Ishikawa (cell line): Measurements from ENCODE around the gene SMIM22.

ENCODE experiments used
- CREB1 ChIP-seq: IDR thresholded peaks from 2 replicates; pipeline ENCODE4 v1.6.1; 2012; ENCODE audit warnings: low read depth
- EGR1 ChIP-seq: IDR thresholded peaks from 2 replicates; pipeline ENCODE4 v1.6.1; 2012
- EP300 ChIP-seq: IDR thresholded peaks from 2 replicates; pipeline ENCODE4 v1.6.1; 2012; ENCODE audit warnings: borderline replicate concordance
- FOXM1 ChIP-seq: IDR thresholded peaks from 2 replicates; pipeline ENCODE4 v1.6.1; 2012; ENCODE audit warnings: low read depth, borderline replicate concordance
- NFIC ChIP-seq: IDR thresholded peaks from 2 replicates; pipeline ENCODE4 v1.6.1; 2012
- RAD21 ChIP-seq: IDR thresholded peaks from 2 replicates; pipeline ENCODE4 v1.6.1; 2012; ENCODE audit warnings: low read depth
- TAF1 ChIP-seq: IDR thresholded peaks from 2 replicates; pipeline ENCODE4 v1.6.1; 2012; ENCODE audit warnings: low read depth, mild to moderate bottlenecking
- YY1 ChIP-seq: IDR thresholded peaks from 2 replicates; pipeline ENCODE4 v1.6.1; 2012; ENCODE audit warnings: low read depth
- ZBTB7A ChIP-seq: IDR thresholded peaks from 2 replicates; pipeline ENCODE4 v1.6.1; 2012; ENCODE audit warnings: low read depth
- TF ChIP-seq, protein P1 (sequence below): IDR thresholded peaks from 2 replicates; pipeline ENCODE4 v1.6.1; 2012
- TF ChIP-seq, protein P2 (sequence below): IDR thresholded peaks from 2 replicates; pipeline ENCODE4 v1.6.1; 2012; ENCODE audit warnings: low read depth, mild to moderate bottlenecking

DNA sequence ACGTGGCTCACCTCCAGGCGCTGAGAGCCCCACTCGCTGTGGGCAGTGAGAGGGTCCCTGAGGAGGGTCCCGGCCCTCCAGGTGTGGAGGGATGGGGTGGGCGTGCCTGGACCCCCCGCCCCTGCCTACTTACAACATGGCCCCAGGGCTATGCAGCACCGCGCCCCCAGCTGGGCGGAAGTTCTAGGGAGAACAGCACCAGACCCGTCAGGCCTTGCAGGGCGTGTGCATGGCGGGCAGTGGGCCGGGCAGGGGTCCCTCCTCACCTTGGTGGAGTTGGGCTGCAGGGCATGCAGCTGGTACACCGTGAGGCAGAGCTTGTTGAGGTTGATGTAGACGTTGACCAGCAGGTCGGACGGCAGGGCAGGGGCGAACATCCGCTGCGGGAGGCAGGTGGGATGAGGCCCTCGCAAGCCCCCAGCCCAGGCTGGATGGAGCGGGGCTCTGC, 2.7 kb downstream of the SMIM22 start:
- no peak for TF ChIP-seq RAD21
- TF ChIP-seq, protein P1, sequence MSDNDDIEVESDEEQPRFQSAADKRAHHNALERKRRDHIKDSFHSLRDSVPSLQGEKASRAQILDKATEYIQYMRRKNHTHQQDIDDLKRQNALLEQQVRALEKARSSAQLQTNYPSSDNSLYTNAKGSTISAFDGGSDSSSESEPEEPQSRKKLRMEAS: no peak
- no peak for TF ChIP-seq YY1
- no peak for TF ChIP-seq EP300
- TF ChIP-seq, protein P2, sequence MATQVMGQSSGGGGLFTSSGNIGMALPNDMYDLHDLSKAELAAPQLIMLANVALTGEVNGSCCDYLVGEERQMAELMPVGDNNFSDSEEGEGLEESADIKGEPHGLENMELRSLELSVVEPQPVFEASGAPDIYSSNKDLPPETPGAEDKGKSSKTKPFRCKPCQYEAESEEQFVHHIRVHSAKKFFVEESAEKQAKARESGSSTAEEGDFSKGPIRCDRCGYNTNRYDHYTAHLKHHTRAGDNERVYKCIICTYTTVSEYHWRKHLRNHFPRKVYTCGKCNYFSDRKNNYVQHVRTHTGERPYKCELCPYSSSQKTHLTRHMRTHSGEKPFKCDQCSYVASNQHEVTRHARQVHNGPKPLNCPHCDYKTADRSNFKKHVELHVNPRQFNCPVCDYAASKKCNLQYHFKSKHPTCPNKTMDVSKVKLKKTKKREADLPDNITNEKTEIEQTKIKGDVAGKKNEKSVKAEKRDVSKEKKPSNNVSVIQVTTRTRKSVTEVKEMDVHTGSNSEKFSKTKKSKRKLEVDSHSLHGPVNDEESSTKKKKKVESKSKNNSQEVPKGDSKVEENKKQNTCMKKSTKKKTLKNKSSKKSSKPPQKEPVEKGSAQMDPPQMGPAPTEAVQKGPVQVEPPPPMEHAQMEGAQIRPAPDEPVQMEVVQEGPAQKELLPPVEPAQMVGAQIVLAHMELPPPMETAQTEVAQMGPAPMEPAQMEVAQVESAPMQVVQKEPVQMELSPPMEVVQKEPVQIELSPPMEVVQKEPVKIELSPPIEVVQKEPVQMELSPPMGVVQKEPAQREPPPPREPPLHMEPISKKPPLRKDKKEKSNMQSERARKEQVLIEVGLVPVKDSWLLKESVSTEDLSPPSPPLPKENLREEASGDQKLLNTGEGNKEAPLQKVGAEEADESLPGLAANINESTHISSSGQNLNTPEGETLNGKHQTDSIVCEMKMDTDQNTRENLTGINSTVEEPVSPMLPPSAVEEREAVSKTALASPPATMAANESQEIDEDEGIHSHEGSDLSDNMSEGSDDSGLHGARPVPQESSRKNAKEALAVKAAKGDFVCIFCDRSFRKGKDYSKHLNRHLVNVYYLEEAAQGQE: no peak
- no peak for TF ChIP-seq TAF1
- no peak for TF ChIP-seq CREB1
- TF ChIP-seq EGR1: no peak
- TF ChIP-seq ZBTB7A: no peak
- TF ChIP-seq NFIC: no peak
- no peak for TF ChIP-seq FOXM1
